GM19035 (cell line): ENCODE results near the gene HBQ1.
"Not testable (repeated sequence)": the region's sequence is repeated elsewhere in the genome, so short reads cannot be mapped to it uniquely, and the experiment has no call there.

Experiments
- ATAC-seq: cut with Tn5 transposase; IDR thresholded peaks from one replicate; pipeline ENCODE4 v1.9.1; 2021; ENCODE audit not compliant: unreplicated experiment

The HBQ1 gene

DNA sequence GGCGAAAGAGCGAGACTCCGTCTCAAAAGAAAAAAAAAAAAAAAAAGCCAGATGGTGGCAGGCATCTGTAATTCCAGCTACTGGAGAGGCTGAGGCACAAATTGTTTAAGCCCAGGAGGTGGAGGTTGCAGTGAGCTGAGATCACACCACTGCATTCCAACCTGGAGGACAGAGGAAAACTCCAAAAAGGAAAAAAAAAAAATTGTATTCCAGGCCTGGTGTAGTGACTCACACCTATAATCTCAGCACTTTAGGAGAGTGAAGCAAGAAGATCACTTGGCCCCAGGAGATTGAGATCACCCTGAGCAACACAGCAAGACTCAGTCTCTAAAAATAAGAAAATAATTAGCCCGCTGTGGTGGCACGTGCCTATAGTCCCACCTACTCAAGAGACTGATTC is 20.1 kb downstream of the HBQ1 start:
- ATAC-seq, result no peak

DNA sequence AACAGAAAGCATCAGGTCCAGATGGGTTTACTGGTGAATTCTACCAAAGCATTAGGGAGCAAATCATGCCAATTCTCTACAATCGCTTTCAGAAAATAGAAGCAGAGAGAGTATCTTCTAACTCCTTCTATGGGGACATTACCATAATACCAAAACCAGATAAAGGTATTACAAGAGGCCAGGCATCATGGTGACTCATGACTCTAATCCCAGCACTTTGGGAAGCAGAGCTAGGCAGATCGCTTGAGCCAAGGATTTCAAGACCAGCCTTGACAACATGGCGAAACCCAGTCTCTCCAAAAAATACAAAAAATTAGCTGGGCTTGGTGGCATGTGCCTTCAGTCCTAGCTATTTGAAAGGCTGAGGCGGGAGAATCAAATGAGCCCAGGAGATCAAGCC is 23.0 kb downstream of the HBQ1 start:
- ATAC-seq, result no peak

DNA sequence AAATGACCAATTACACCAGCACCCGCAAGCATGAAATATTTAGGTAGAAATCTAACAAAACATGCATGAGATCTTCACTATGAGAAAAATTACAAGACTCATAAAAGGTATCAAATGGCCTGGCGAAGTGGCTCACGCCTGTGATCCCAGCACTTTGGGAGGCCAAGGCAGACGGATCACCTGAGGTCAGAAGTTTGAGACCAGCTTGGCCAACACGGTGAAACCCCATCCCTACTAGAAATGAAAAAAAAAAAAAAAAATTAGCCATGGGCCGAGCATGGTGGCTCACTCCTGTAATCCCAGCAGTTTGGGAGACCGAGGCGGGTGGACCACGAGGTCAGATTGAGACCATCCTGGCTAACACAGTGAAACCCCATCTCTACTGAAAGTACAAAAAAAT is 23.8 kb downstream of the HBQ1 start:
- ATAC-seq, result not testable (repeated sequence)

DNA sequence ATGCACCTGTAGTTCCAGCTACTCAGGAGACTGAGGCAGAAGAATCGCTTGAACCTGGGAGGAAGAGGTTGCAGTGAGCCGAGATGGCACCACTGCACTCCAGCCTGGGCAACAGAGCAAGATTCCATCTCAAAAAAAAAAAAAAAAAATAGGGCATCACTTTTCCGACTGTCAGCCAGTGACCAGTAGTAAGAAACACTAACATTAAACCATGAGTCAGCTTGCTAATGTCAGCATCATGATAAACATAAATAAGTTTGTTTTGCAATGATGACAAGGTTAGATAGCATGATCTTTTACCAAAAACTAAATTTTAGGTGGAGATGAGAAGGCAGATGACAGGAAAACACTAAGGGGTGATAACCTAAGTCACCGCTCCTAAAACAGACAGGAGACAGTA is 29.1 kb downstream of the HBQ1 start:
- not testable (repeated sequence) for ATAC-seq

DNA sequence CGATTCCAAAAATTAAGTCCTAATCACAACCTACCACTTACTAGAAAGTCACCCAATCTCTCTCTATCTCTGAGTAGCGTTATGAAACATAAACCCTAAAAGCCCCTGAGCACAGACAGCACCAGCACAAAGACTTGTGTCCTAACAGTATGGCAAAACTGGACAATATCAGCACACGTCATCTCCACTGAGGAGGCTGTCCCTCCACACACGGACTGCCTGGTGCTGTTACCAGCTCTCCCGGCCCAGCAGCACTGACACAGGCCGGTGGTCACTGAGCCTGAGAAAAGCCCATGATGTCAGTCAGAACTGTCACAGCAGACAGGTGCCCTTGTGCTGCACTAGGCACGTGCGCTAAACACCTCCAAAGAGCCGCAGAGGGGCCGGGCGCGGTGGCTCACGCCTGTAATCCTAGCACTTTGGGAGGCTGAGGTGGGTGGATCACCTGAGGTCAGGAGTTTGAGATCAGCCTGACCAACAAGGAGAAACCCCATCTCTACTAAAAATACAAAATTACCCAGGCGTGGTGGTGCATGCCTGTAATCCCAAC is 31.4 kb downstream of the HBQ1 start:
- ATAC-seq, result not testable (repeated sequence)

DNA sequence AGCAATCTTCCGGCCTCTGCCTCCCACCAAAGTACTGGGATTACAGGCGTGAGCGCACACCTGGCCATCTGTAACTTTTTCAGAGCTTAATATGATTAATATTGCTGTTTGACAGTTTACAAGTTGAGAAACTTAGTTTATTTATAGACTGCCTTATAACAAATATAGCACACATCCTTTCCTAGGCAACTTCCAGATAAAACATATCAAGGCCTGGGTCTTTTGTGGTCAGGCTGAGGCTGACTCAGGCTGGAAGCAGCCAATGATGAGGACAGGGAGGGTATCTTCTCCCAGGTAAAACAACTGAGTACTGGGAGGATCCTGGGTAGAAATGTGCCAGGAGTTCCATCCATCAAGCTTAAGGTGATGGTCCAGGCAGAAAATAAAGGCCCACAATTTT is 32.7 kb downstream of the HBQ1 start:
- ATAC-seq, result no peak

DNA sequence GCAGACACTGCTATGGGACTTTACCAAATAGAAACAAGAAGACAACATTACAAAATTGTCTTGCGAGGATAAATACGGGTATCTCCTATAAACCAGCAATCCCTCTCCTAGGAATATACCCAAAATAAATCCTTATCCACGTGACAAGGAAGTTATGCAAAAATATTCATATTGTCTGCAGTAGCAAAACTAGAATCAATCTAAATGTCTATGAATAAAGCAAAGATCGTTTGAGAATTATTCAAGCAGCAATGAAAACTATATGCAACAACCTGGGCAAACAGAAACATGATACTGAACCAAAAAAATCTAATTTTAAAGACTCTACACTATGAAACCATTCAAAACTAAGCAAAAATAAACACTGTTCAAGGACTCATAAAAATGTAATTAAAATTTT is 39.8 kb downstream of the HBQ1 start:
- no peak for ATAC-seq

DNA sequence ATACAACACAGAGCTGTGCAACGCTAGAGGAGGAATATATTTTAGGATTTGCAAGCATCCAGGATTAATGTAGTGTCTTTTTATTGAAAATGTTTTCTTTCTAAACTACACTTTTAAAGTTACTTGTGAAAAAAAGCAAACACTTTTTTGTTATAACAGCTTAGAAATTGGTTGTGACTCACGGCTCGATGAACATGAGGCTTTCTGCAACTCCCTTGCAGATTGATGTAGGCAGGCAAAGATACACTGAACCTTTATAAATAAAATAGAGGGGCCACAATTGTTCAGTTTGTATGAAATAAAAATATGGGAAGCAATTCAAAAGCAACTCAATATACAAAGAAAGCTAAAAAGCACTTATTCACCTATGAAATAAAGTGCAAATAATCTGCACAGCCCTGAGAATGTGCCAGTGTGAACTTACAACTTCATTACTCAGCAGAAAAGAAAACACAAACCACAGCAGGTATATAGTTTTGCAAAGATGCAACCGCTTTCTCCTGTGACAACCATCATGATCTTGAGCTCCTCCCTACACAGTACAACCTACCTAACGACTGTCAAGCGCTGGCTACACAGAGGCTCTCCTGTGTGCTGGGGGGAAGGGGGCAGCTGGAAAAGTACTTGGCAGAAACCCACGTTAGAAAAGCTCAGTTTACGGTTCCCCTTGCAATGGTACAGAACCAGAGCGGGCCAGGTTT is 48.0 kb downstream of the HBQ1 start:
- ATAC-seq, result peak; percentile 12

DNA sequence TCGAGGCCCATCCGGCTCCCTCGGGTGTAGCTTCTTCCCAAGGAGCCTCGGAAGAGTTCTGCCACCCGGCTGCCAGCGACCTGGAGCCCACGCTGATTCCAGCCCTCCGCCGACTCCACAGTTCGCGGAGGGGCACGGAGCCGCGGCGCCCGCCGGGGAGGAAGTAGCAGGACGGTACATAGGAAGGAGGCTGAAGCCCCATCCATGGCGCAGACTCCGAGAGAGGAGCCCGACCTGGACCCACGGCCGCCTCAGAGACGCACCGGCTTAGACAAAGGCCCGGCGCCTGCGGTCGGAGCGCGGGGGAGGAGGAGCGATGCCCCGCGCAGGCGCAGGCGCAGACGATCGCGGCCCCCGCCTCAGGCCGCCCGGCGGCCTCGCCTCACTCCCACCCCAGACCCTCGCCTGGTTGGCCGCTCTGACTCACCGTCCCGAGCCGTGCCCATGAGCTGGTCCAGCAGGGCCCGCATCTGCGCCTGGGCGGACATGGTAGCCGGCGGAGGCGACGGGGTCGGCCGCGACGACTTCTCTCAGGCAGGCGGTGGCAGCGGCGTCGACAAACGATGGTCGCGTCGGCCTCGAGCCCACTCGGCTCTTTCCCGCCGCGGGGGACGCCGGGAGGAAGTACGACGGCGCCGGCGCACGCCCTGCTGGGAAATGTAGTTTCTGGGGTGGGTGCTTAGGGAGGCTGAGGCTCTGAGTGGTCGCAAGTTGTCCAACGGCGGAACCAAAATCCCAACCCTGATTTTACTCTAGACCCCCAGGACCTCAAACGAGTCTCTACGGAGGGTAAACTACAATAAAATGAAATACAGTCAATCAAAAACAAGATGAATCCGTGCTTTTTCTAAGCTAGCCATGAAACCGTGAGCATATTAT is 48.8 kb downstream of the HBQ1 start, which contains the start of gene LUC7L:
LUC7L (minus strand) TSS at position 598 of the 879 bp plus-strand sequence; CDS start at position 488, 110 bp downstream.
- peak; percentile 86 for ATAC-seq

DNA sequence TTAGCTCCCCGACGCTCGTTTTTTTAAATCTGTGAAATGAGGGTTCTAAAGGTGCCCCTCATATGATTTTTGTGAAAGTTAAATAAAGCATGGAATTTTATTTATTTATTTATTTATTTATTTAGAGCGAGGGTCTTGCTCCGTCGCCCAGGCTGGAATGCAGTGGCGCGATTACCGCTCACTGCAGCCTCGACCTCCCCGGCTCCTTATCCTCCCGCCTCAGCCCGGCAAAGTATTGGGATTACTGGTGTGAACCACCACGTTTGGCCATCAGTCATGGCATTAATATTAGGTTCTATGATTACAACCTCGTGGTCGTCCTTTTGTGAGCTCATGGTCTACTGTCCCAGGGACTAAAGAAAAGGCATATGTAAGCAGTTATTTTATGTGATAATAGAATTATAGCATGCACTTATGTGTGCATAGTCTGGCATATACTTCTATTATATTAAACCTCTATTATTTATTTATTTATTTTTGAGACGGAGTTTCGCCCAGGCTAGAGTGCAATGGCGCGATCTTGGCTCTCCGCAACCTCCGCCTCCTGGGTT is 49.5 kb downstream of the HBQ1 start:
- no peak for ATAC-seq

DNA sequence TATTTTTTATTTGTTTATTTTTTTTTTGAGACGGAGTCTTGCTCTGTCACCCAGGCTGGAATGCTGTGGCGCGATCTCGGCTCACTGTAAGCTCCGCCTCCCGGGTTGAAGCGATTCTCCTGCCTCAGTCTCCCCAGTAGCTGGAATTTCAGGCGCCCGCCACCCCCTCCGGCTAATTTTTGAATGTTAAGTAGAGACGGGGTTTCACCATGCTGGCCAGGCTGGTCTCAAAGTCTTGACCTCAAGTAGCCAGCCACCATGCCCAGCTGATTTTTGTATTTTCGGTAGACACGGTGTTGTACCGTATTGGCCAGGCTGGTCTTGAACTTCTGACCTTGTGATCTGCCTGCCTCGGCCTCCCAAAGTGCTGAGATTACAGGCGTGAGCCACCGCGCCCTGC is 50.1 kb downstream of the HBQ1 start:
- not testable (repeated sequence) for ATAC-seq
